ENCODE data around the gene KRTAP5-3. TPM values are rescaled to one million over a fixed set of nuclear protein-coding genes. Genes with fewer than 3 reads are reported as not detected.
A peak's percentile ranks its signal among the peaks of the same experiment; 100 is the strongest.

The KRTAP5-3 gene
- total and polyA plus RNA-seq, 9 of the 15 experiments (the other 6 are each of a cell fraction or from before 2014, with no cell fraction given), result not detected

DNA sequence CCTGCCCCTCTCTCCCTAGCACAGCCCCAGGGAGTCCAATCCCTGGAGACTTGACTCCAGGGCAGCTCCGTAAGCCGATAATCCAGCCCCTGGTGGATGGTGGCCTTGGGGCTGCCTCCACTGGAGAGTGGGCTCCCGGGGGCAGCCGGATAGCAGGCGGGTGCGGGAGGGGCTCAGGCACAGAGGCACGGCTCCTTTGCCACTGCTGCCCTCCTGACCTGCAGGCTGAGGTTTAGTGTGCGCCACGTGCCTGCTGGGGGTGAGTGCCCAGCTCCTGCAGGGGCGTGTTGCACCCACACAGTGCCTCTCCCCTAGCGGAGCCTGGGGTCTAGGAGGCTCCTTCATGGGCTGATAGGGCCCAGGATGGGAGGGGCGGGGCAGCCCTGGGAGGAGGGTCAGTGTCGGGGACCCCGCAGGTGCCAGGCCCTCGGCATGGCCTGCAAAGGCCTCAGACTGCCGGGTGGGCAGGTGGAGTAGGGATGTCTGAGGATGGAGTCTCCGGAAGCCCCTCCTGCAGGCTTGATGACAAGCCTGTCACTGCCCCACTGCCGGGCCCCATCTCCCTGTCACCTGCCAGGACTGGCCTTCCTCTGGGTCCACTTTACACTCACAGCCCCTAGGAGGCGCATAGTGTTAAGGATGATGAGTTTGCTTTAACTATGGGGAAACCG is 41.7 kb downstream of the KRTAP5-3 start:
- H3K36me3 ChIP-seq (ENCODE audit: control insufficient read depth, insufficient read depth, low read length), result no peaks in the 10 kb centered on the region
- H3K4me2 ChIP-seq (ENCODE audit: insufficient read depth, low read length), result no peak overlapping the region
- peaks cover 64% of the 10 kb centered on the region for H4K20me1 ChIP-seq (replicated peaks; ENCODE audit: control insufficient read depth, insufficient read depth, low read length)
- no peak overlapping the region for H3K9ac ChIP-seq (ENCODE audit: insufficient read depth in 1 of 2, low read depth in 2 of 2, low read length in 2 of 2)
- ChIA-PET CTCF (ENCODE audit: low intra/inter-chr PET ratio) (no interaction called here), POLR2A (interaction anchor here (0.6 to 1.6 kb wide), 5 partner anchors 8 to 253 kb away, joined by 3 to 5 read pairs (median 4); no protein-coding TSS in a partner anchor)
- H3K9me3 ChIP-seq (replicated peaks; ENCODE audit: control insufficient read depth, insufficient read depth, low read depth, low read length), result no peaks in the 10 kb centered on the region
- FAIRE-seq (no peak), DNase-seq (ENCODE audit: extremely low read depth in 1 of 4, low spot score in 3 of 4) (peak in 1 of 4 experiments; percentile 38), ATAC-seq (peak; percentile 58)
- H3K79me2 ChIP-seq (ENCODE audit: control insufficient read depth, insufficient read depth, low read length), result no peaks in the 10 kb centered on the region
- peaks cover 0 to 53% of the 10 kb centered on the region in 2 experiments; a peak in 3 of 5 replicates for H3K4me1 ChIP-seq (replicated peaks in 1 of 2; ENCODE audit: control insufficient read depth in 2 of 2, insufficient read depth in 2 of 2, low read length in 2 of 2)
- intact Hi-C loops (cut with micrococcal nuclease) (no loop called here), in situ Hi-C loops (cut with MboI) (no loop called here)
- H3K27me3 ChIP-seq (ENCODE audit: control insufficient read depth in 2 of 2, insufficient read depth in 2 of 2, low read length in 2 of 2), result peaks cover 0 to 27% of the 10 kb centered on the region in 2 experiments; a peak in 2 of 5 replicates
- WGBS (ENCODE audit: insufficient coverage, low coverage, missing lambda C conversion rate), result 7% methylated on average over 18 of the region's 20 CpGs
- H3K27ac ChIP-seq (ENCODE audit: extremely low read depth, low read depth, low read length), result no peak overlapping the region
- TF ChIP-seq NFXL1 (CRISPR knock-in tag; IDR thresholded peaks at IDR 0.05) (no peak), LARP7 (IDR thresholded peaks at IDR 0.05) (no peak), FOXM1 (IDR thresholded peaks at IDR 0.05; ENCODE audit: low read depth) (no peak), FOXM1 (CRISPR knock-in tag; IDR thresholded peaks at IDR 0.05; ENCODE audit: low read depth) (no peak), ZNF780A (CRISPR knock-in tag; IDR thresholded peaks at IDR 0.05) (no peak)
- TF ChIP-seq, protein P1, sequence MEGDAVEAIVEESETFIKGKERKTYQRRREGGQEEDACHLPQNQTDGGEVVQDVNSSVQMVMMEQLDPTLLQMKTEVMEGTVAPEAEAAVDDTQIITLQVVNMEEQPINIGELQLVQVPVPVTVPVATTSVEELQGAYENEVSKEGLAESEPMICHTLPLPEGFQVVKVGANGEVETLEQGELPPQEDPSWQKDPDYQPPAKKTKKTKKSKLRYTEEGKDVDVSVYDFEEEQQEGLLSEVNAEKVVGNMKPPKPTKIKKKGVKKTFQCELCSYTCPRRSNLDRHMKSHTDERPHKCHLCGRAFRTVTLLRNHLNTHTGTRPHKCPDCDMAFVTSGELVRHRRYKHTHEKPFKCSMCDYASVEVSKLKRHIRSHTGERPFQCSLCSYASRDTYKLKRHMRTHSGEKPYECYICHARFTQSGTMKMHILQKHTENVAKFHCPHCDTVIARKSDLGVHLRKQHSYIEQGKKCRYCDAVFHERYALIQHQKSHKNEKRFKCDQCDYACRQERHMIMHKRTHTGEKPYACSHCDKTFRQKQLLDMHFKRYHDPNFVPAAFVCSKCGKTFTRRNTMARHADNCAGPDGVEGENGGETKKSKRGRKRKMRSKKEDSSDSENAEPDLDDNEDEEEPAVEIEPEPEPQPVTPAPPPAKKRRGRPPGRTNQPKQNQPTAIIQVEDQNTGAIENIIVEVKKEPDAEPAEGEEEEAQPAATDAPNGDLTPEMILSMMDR (IDR thresholded peaks at IDR 0.05 in 2 of 3, conservative IDR thresholded peaks at IDR 0.05 in 1 of 3; ENCODE audit: insufficient read depth in 2 of 3, low read depth in 1 of 3, low read length in 3 of 3), result peak in 2 of 3 experiments; percentile 51 to 72; a peak in 4 of 6 replicates
- TF ChIP-seq, protein P2, sequence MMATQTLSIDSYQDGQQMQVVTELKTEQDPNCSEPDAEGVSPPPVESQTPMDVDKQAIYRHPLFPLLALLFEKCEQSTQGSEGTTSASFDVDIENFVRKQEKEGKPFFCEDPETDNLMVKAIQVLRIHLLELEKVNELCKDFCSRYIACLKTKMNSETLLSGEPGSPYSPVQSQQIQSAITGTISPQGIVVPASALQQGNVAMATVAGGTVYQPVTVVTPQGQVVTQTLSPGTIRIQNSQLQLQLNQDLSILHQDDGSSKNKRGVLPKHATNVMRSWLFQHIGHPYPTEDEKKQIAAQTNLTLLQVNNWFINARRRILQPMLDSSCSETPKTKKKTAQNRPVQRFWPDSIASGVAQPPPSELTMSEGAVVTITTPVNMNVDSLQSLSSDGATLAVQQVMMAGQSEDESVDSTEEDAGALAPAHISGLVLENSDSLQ (IDR thresholded peaks at IDR 0.05), result 0 out of 2 replicates have a peak, but pooled peaks have one; percentile 14
- TF ChIP-seq, protein P3, sequence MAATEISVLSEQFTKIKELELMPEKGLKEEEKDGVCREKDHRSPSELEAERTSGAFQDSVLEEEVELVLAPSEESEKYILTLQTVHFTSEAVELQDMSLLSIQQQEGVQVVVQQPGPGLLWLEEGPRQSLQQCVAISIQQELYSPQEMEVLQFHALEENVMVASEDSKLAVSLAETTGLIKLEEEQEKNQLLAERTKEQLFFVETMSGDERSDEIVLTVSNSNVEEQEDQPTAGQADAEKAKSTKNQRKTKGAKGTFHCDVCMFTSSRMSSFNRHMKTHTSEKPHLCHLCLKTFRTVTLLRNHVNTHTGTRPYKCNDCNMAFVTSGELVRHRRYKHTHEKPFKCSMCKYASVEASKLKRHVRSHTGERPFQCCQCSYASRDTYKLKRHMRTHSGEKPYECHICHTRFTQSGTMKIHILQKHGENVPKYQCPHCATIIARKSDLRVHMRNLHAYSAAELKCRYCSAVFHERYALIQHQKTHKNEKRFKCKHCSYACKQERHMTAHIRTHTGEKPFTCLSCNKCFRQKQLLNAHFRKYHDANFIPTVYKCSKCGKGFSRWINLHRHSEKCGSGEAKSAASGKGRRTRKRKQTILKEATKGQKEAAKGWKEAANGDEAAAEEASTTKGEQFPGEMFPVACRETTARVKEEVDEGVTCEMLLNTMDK (IDR thresholded peaks at IDR 0.05; ENCODE audit: borderline replicate concordance, insufficient read depth, low read depth, low read length, poor library complexity, severe bottlenecking), result peak; percentile 67
- no TSS peak for BruUV-seq (replicated peaks)
- H2AFZ ChIP-seq (ENCODE audit: low read depth, low read length), result no peak overlapping the region
- peaks cover 3% of the 10 kb centered on the region for H3K9me1 ChIP-seq (ENCODE audit: control insufficient read depth, insufficient read depth, low read length)
- no peak overlapping the region for H3K4me3 ChIP-seq

Data from K562 (cell line).